GM19193 (cell line): ENCODE measurements around the gene HNRNPM.

Experiments used
- POLR2A ChIP-seq: IDR thresholded peaks from 4 replicates; pipeline ENCODE4 v1.6.1; 2011; ENCODE audit not compliant: insufficient read depth, insufficient read length; ENCODE audit errors: extremely low read depth

HNRNPM gene

GRCh38 chr19:8528500-8528899, 83.7 kb downstream of the HNRNPM start:
- no peak for TF ChIP-seq POLR2A

GRCh38 chr19:8529369-8530006, 84.7 kb downstream of the HNRNPM start:
- no peak for TF ChIP-seq POLR2A

GRCh38 chr19:8530061-8530679, 85.4 kb downstream of the HNRNPM start:
- no peak for TF ChIP-seq POLR2A

- TF ChIP-seq POLR2A = no peak
Observed at GRCh38 chr19:8531470-8531869, 86.7 kb downstream of the HNRNPM start.

- TF ChIP-seq POLR2A = no peak
Observed at GRCh38 chr19:8532225-8532624, 87.5 kb downstream of the HNRNPM start.

- no peak for TF ChIP-seq POLR2A
Observed at GRCh38 chr19:8536282-8536681, 91.5 kb downstream of the HNRNPM start.

GRCh38 chr19:8537099-8537498, 92.3 kb downstream of the HNRNPM start:
- TF ChIP-seq POLR2A = no peak
